Testis (tissue), 3 donors: Measurements from ENCODE around the gene GGPS1. TPM values are rescaled to one million over a fixed set of nuclear protein-coding genes. Genes with fewer than 3 reads are reported as not detected.

Source experiments
- DNase-seq: peaks from one replicate; pipeline ENCODE4 v3.0.0-alpha.2; 2019
- H3K27ac ChIP-seq, 2 donors: fragments of 200-600 bp; sonication (generic); one replicate each; pipeline ENCODE4 v1.5.1; 2019
- H3K27me3 ChIP-seq: fragments of 200-600 bp; sonication (generic); one replicate; pipeline ENCODE4 v1.5.1; 2019
- H3K36me3 ChIP-seq: fragments of 200-600 bp; sonication (generic); one replicate; pipeline ENCODE4 v1.5.1; 2017; ENCODE audit warnings: low read depth; ENCODE audit errors: missing control alignments
- H3K4me1 ChIP-seq: fragments of 200-600 bp; sonication (generic); one replicate; pipeline ENCODE4 v1.5.1; 2019
- H3K4me3 ChIP-seq, 2 donors: fragments of 200-600 bp; sonication (generic); one replicate each; pipeline ENCODE4 v1.5.1; 2017 to 2019
- H3K9me3 ChIP-seq: fragments of 200-600 bp; sonication (generic); one replicate; pipeline ENCODE4 v1.5.1; 2017
- POLR2A ChIP-seq: fragments of 450-650 bp; IDR thresholded peaks from one replicate; pipeline ENCODE4 v1.6.1; 2017; ENCODE audit warnings: antibody characterized with exemption, mild to moderate bottlenecking, moderate library complexity
- WGBS, 2 donors: methylation state at CpG; one replicate each; pipeline ENCODE4 v1.1.5; 2018; 5-methylcytosine and 5-hydroxymethylcytosine counted together
- intact Hi-C: fragments of 100-400 bp; cut with DNase I; formaldehyde crosslinking; loops from one replicate; pipeline ENCODE4 v1.15.1; 2023; ENCODE audit warnings: low total_unique reads
- polyA plus RNA-seq: library from polyadenylated mRNA; stranded (reverse); fragments of 350-450 nt; fragmentation: Illumina TruSeq; extraction: RNeasy Lipid Tissue Mini Kit (QIAGEN cat#74804); gene quantifications from one replicate; pipeline ENCODE4 v1.2.3, GENCODE V29; 2014; ENCODE audit warnings: low read depth, low replicate concordance; ENCODE audit not compliant: insufficient read depth
- total RNA-seq, 2 donors: library from RNA; depleted of rRNA; stranded (reverse); fragments of >200 nt; gene quantifications; one replicate each; pipeline ENCODE4 v1.2.3, GENCODE V29; 2016
- TF ChIP-seq, protein P1 (sequence below), 3 experiments: fragments of 450-650 bp in 2 of 3; fragments of 200-600 bp in 1 of 3; sonication (generic) in 1 of 3; IDR thresholded peaks; one replicate each; pipeline ENCODE4 v1.5.1; 2016 to 2019; ENCODE audit warnings: antibody characterized with exemption in 3 of 3, mild to moderate bottlenecking in 2 of 3, moderate library complexity in 1 of 3

GGPS1 gene
- total and polyA plus RNA-seq, 3 donors from 2014 or later, result 29.4 to 73.0 (median 37.4) TPM

DNA sequence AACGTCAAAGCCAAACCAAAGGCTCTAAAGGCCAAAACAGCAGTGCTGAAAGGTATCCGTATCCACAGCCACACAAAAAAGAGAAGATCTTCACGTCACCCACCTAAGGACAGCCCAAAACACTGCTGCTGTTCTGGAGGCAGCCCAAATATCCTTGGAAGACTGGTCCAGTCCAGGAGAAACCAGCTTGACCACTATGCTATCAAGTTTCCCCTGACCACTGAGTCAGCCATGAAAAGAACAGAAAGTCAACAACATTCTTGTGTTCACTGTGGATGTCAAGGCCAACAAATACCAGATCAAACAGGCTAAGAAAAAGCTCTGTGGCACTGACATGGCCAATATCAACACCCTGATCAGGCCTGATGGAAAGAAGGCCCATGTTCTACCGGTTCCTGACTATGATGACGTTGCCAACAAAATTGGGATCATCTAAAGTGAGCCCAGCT lies 32.4 kb upstream of the GGPS1 start:
- H3K36me3 ChIP-seq, result no peaks in the 10 kb centered on the region
- no peak overlapping the region for H3K27ac ChIP-seq
- no peak for DNase-seq
- TF ChIP-seq, protein P1, sequence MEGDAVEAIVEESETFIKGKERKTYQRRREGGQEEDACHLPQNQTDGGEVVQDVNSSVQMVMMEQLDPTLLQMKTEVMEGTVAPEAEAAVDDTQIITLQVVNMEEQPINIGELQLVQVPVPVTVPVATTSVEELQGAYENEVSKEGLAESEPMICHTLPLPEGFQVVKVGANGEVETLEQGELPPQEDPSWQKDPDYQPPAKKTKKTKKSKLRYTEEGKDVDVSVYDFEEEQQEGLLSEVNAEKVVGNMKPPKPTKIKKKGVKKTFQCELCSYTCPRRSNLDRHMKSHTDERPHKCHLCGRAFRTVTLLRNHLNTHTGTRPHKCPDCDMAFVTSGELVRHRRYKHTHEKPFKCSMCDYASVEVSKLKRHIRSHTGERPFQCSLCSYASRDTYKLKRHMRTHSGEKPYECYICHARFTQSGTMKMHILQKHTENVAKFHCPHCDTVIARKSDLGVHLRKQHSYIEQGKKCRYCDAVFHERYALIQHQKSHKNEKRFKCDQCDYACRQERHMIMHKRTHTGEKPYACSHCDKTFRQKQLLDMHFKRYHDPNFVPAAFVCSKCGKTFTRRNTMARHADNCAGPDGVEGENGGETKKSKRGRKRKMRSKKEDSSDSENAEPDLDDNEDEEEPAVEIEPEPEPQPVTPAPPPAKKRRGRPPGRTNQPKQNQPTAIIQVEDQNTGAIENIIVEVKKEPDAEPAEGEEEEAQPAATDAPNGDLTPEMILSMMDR (IDR thresholded peaks at IDR 0.05), result no peak
- no peak for TF ChIP-seq POLR2A
- H3K9me3 ChIP-seq, result no peaks in the 10 kb centered on the region
- intact Hi-C loops, result no loop called here
- no peaks in the 10 kb centered on the region for H3K27me3 ChIP-seq
- 60 to 73% methylated on average over 5 of the region's 5 CpGs for WGBS, 2 donors
- H3K4me3 ChIP-seq, result no peak overlapping the region
- H3K4me1 ChIP-seq, result no peaks in the 10 kb centered on the region

DNA sequence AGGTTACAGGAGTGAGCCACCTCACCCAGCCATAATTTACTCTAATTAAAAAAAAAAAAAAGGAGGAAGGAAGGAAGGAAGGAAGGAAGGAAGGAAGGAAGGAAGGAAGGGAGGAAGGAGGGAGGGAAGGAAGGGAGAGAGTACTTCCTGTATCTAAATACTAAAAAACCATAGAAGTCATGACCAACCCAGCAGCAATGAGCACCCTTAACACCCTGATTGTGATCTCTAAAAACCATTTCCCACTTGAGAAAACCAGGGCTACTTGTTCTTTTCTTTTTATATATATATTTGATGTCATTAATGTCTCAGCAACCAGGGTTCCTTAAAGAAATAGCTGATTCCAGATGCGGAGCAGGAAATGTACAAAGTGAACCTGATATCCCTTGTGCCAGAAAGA lies 31.6 kb upstream of the GGPS1 start:
- DNase-seq, result no peak
- intact Hi-C loops, result no loop called here
- no peak for TF ChIP-seq POLR2A
- TF ChIP-seq, protein P1 (IDR thresholded peaks at IDR 0.05), result no peak
- Histone ChIP-seq H3K27ac (no peak overlapping the region), H3K27me3 (no peaks in the 10 kb centered on the region), H3K9me3 (no peaks in the 10 kb centered on the region), H3K4me1 (no peaks in the 10 kb centered on the region), H3K4me3 (no peak overlapping the region), H3K36me3 (no peaks in the 10 kb centered on the region)
- WGBS, 2 donors, result 86 to 97% methylated on average over 1 of the region's 1 CpG

DNA sequence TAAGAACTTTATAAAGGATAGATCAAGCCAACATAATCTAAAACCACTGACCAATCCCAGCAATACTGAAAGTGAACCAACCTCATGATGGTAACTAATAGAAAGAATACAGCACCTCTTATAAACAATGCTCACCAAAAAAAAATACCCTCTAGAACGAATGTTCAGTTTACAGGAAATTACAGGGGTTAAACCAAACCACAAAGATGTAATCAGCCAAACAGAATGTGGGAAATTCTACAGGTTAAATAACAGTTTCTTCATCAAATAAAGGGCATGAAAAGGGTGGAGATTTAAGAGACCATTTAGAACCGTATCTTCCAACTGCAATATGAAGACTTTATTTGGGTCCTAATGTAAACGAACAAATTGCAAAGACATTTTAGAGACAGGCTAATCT lies 30.8 kb upstream of the GGPS1 start:
- no peak overlapping the region for H3K4me3 ChIP-seq
- DNase-seq, result no peak
- intact Hi-C loops, result no loop called here
- 79 to 81% methylated on average over 3 of the region's 3 CpGs for WGBS, 2 donors
- H3K27me3 ChIP-seq, result no peaks in the 10 kb centered on the region
- no peaks in the 10 kb centered on the region for H3K4me1 ChIP-seq
- no peaks in the 10 kb centered on the region for H3K9me3 ChIP-seq
- no peaks in the 10 kb centered on the region for H3K36me3 ChIP-seq
- TF ChIP-seq, protein P1 (IDR thresholded peaks at IDR 0.05), result no peak
- no peak for TF ChIP-seq POLR2A
- no peak overlapping the region for H3K27ac ChIP-seq

DNA sequence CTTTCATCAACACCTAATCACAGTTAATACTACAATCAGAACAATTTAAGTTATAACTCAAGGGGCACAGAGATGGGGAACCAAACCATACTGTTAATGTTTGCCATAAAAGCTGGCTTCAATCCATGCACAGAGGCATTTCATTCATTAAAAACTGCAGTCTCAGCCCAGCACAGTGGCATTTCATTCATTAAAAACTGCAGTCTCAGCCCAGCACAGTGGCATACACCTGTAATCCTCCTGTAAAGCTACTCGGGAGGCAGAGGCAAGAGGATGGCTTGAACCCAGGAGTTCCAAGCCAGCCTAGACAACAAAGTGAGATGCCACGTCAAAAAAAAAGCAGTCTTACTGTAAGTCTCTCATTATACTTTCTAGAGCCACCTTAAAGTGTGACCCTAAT lies 29.6 kb upstream of the GGPS1 start:
- TF ChIP-seq, protein P1 (IDR thresholded peaks at IDR 0.05), result no peak
- no peak for TF ChIP-seq POLR2A
- intact Hi-C loops, result no loop called here
- no peak overlapping the region for H3K27ac ChIP-seq
- no peaks in the 10 kb centered on the region for H3K36me3 ChIP-seq
- H3K9me3 ChIP-seq, result no peaks in the 10 kb centered on the region
- H3K4me3 ChIP-seq, result no peak overlapping the region
- WGBS, 2 donors, result 67 to 88% methylated on average over 2 of the region's 2 CpGs
- DNase-seq, result no peak
- H3K27me3 ChIP-seq, result no peaks in the 10 kb centered on the region
- H3K4me1 ChIP-seq, result peaks cover 3% of the 10 kb centered on the region

DNA sequence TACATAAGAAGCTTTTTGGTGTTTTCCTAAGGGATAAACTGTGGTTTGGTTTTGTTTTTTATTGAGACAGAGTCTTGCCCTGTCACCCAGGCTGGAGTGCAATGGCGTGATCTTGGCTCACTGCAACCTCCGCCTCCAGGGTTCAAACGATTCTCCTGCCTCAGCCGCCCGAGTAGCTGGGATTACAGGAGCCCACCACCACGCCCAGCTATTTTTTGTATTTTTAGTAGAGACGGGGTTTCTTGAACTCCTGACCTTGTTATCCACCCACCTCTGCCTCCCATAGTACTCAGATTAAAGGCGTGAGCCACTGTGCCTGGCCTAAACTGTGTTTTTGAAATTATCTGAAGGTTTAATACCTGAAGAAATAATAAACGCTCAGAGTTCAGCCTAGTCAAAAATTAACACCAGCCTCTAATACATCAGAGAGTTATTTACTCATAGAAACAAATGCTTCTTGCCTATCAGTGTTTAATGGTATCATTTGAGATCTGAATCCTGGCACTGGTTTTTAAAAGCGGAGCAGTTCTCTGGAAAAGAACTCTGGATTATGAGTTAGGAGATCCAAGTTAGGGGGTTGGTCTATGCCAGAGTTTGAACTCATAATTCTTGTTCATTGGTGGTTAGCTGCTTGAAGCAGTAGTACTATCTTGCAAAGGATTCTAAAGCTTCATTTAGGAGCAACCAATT lies 29.1 kb upstream of the GGPS1 start:
- H3K9me3 ChIP-seq, result no peaks in the 10 kb centered on the region
- intact Hi-C loops, result no loop called here
- H3K4me1 ChIP-seq, result peaks cover 3% of the 10 kb centered on the region
- WGBS, 2 donors, result 67 to 79% methylated on average over 10 of the region's 10 CpGs
- no peak for DNase-seq
- no peak for TF ChIP-seq POLR2A
- TF ChIP-seq, protein P1 (IDR thresholded peaks at IDR 0.05), result no peak
- H3K36me3 ChIP-seq, result no peaks in the 10 kb centered on the region
- no peak overlapping the region for H3K4me3 ChIP-seq
- H3K27me3 ChIP-seq, result no peaks in the 10 kb centered on the region
- no peak overlapping the region for H3K27ac ChIP-seq
